Transverse colon (tissue), 4 donors: Measurements from ENCODE around the gene NAA25. TPM values are rescaled to one million over a fixed set of nuclear protein-coding genes. Genes with fewer than 3 reads are reported as not detected.

Source experiments
- DNase-seq: peaks from one replicate; pipeline ENCODE4 v3.0.0-alpha.2; 2019
- H3K27ac ChIP-seq, 4 donors: fragments of 200-600 bp; sonication (generic); 2 replicates each; pipeline ENCODE4 v1.5.1; 2016 to 2018; ENCODE audit warnings: inconsistent platforms in 4 of 4
- H3K27me3 ChIP-seq: fragments of 200-600 bp; sonication (generic); 2 replicates; pipeline ENCODE4 v1.5.1; 2017; ENCODE audit warnings: inconsistent platforms
- H3K36me3 ChIP-seq, 4 donors: fragments of 200-600 bp; sonication (generic); 2 replicates each; pipeline ENCODE4 v1.5.1; 2017 to 2019; ENCODE audit warnings: inconsistent platforms in 4 of 4
- H3K4me1 ChIP-seq, 4 donors: fragments of 200-600 bp; sonication (generic); 2 replicates each; pipeline ENCODE4 v1.5.1; 2017 to 2020; ENCODE audit warnings: inconsistent platforms in 4 of 4
- H3K4me3 ChIP-seq, 4 donors: fragments of 200-600 bp; sonication (generic); 1 replicate in 1 of 4; 2 replicates in 3 of 4; pipeline versions ENCODE4 v1.5.1 to v1.6.1; 2017 to 2019; ENCODE audit warnings: inconsistent platforms in 4 of 4
- H3K9me3 ChIP-seq, 2 donors: fragments of 200-600 bp; sonication (generic); 2 replicates each; pipeline ENCODE4 v1.5.1; 2017 to 2019; ENCODE audit warnings: inconsistent platforms in 2 of 2
- EP300 ChIP-seq: sonication (generic); formaldehyde crosslinking; IDR thresholded peaks from one replicate; pipeline ENCODE4 v1.6.1; 2017; ENCODE audit warnings: antibody characterized with exemption, low read depth
- POLR2A ChIP-seq: fragments of 450-650 bp; IDR thresholded peaks from one replicate; pipeline ENCODE4 v1.6.1; 2016; ENCODE audit warnings: antibody characterized with exemption, mild to moderate bottlenecking, moderate library complexity
- POLR2AphosphoS5 ChIP-seq, 3 donors: sonication (generic); formaldehyde crosslinking; IDR thresholded peaks; one replicate each; pipeline ENCODE4 v1.6.1; 2016; ENCODE audit warnings: antibody characterized with exemption in 3 of 3
- WGBS, 2 donors: methylation state at CpG; one replicate each; pipeline ENCODE4 v1.1.5; 2018; ENCODE audit warnings: low coverage in 1 of 2; 5-methylcytosine and 5-hydroxymethylcytosine counted together
- in situ Hi-C, 4 donors: fragments of 200-750 bp; cut with MboI; loops; one replicate each; pipeline versions ENCODE4 v1.15.0 to v1.15.1; 2017; ENCODE audit warnings: low sequenced_read_pairs in 3 of 4, low pct_ligation_motif_present in 1 of 4, low pct_unique_long_range_greater_than_20kb in 1 of 4
- intact Hi-C: fragments of 100-400 bp; cut with DNase I; formaldehyde crosslinking; loops from one replicate; pipeline ENCODE4 v1.15.1; 2023; ENCODE audit warnings: low total_unique reads
- total RNA-seq, 4 donors: library from RNA; depleted of rRNA; stranded (reverse); fragments of >200 nt; gene quantifications; one replicate each; pipeline ENCODE4 v1.1.0, GENCODE V29; 2016
- TF ChIP-seq, protein P1 (sequence below), 5 experiments: fragments of 200-600 bp in 3 of 5; fragments of 450-650 bp in 2 of 5; sonication (generic) in 3 of 5; IDR thresholded peaks; 1 replicate in 2 of 5; 2 replicates in 3 of 5; pipeline ENCODE4 v1.5.1; 2016 to 2017; ENCODE audit warnings: antibody characterized with exemption in 5 of 5, inconsistent platforms in 3 of 5, mild to moderate bottlenecking in 2 of 5, moderate library complexity in 1 of 5

NAA25 gene
- total RNA-seq, 4 donors from 2014 or later, result 6.7 to 63.7 (median 18.4) TPM

- no peak for DNase-seq
- H3K36me3 ChIP-seq, result peaks cover 0 to 91% (median 42%) of the 10 kb centered on the region in 4 donors
- intact Hi-C loops (no loop called here), in situ Hi-C loops (no loop called here)
- WGBS, 2 donors, result 87 to 100% methylated on average over 3 to 5 of the region's 5 CpGs
- no peak overlapping the region for H3K4me3 ChIP-seq
- no peaks in the 10 kb centered on the region for H3K4me1 ChIP-seq
- H3K27ac ChIP-seq, result no peak overlapping the region
- H3K9me3 ChIP-seq, result no peaks in the 10 kb centered on the region
- TF ChIP-seq POLR2A (no peak), POLR2AphosphoS5 (IDR thresholded peaks at IDR 0.05) (no peak), EP300 (no peak)
- TF ChIP-seq, protein P1, sequence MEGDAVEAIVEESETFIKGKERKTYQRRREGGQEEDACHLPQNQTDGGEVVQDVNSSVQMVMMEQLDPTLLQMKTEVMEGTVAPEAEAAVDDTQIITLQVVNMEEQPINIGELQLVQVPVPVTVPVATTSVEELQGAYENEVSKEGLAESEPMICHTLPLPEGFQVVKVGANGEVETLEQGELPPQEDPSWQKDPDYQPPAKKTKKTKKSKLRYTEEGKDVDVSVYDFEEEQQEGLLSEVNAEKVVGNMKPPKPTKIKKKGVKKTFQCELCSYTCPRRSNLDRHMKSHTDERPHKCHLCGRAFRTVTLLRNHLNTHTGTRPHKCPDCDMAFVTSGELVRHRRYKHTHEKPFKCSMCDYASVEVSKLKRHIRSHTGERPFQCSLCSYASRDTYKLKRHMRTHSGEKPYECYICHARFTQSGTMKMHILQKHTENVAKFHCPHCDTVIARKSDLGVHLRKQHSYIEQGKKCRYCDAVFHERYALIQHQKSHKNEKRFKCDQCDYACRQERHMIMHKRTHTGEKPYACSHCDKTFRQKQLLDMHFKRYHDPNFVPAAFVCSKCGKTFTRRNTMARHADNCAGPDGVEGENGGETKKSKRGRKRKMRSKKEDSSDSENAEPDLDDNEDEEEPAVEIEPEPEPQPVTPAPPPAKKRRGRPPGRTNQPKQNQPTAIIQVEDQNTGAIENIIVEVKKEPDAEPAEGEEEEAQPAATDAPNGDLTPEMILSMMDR (IDR thresholded peaks at IDR 0.05), result no peak
- H3K27me3 ChIP-seq, result no peaks in the 10 kb centered on the region
Measured at GRCh38 chr12:112140728-112141127, 32.1 kb upstream of the NAA25 start.

DNA sequence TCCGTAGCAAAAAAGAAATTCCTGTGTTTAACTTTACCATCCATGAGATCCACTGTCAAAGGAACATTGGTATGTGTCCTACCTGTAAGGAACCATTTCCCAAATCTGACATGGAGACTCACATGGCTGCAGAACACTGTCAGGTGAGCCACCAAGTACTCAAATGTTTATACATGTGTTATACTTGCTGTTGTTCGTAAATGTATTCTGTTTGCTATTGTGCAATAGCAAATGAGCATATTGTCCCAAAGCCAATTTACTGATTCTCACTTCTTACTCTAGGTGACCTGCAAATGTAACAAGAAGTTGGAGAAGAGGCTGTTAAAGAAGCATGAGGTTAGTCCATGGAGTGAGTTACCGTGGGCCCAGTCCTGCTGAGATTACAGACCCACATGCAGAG is 26.1 kb upstream of the NAA25 start:
- DNase-seq, result no peak
- 92 to 100% methylated on average over 1 to 3 of the region's 3 CpGs for WGBS, 2 donors
- peaks cover 13 to 23% (median 21%) of the 10 kb centered on the region in 4 donors for H3K4me1 ChIP-seq
- in situ Hi-C loops (no loop called here), intact Hi-C loops (no loop called here)
- no peak overlapping the region for H3K4me3 ChIP-seq
- no peaks in the 10 kb centered on the region for H3K9me3 ChIP-seq
- TF ChIP-seq POLR2A, result no peak
- peaks cover 0 to 60% (median 21%) of the 10 kb centered on the region in 4 donors for H3K36me3 ChIP-seq
- no peak overlapping the region for H3K27ac ChIP-seq
- H3K27me3 ChIP-seq, result no peaks in the 10 kb centered on the region

- Histone ChIP-seq H3K36me3 (peaks cover 0 to 48% (median 16%) of the 10 kb centered on the region in 4 donors), H3K27ac (no peak overlapping the region), H3K4me3 (no peak overlapping the region), H3K4me1 (peaks cover 16 to 36% (median 28%) of the 10 kb centered on the region in 4 donors), H3K27me3 (no peaks in the 10 kb centered on the region), H3K9me3 (no peaks in the 10 kb centered on the region)
- no peak for DNase-seq
- 90 to 95% methylated on average over 5 of the region's 5 CpGs for WGBS, 2 donors
- in situ Hi-C loops (no loop called here), intact Hi-C loops (no loop called here)
- TF ChIP-seq POLR2AphosphoS5 (IDR thresholded peaks at IDR 0.05), result no peak
- no peak for TF ChIP-seq POLR2A
- TF ChIP-seq, protein P1 (IDR thresholded peaks at IDR 0.05), result no peak
- TF ChIP-seq EP300, result no peak
Measured at GRCh38 chr12:112133418-112133817, 24.8 kb upstream of the NAA25 start.

GRCh38 chr12:112131686-112132085 is 23.1 kb upstream of the NAA25 start:
- no peak overlapping the region for H3K4me3 ChIP-seq
- 67 to 70% methylated on average over 1 of the region's 1 CpG for WGBS, 2 donors
- intact Hi-C loops, result no loop called here
- TF ChIP-seq, protein P1 (IDR thresholded peaks at IDR 0.05), result no peak
- TF ChIP-seq EP300 (no peak), POLR2A (no peak), POLR2AphosphoS5 (IDR thresholded peaks at IDR 0.05) (no peak)
- H3K27ac ChIP-seq, result peak overlapping the region; percentile 80 to 97 (median 93)
- peaks cover 18 to 54% (median 40%) of the 10 kb centered on the region in 4 donors for H3K4me1 ChIP-seq
- no peaks in the 10 kb centered on the region for H3K27me3 ChIP-seq
- H3K9me3 ChIP-seq, result no peaks in the 10 kb centered on the region
- peaks cover 0 to 31% (median 8%) of the 10 kb centered on the region in 4 donors for H3K36me3 ChIP-seq
- in situ Hi-C loops, result no loop called here
- no peak for DNase-seq

DNA sequence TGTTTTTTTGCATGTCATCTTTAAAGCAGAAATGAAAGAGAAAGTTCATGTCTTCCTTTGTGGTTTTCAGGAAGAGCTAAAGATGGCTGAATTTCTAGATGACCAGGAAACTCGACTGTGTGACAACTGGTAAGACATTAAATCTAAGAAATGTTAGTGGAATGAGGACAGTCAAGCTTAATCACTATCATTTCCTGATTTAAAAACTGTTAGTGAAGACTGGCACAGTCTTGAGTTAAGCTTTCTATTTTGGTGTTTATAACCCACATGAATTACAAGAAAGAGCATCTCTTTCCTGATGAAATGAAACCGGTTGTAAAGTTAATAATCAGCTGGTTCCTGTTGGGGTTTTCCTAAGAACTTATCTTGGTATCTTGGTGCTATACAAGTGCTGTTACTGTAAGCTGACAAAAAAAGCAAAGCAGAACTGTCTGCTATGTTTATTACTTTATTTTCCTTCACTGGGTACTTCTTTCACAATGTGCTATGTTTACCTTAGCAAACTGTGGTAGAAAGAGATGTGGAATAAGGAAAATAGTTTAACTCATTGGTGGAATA is 21.9 kb upstream of the NAA25 start:
- WGBS, 2 donors, result 2 to 11% methylated on average over 1 to 2 of the region's 2 CpGs
- TF ChIP-seq POLR2AphosphoS5 (IDR thresholded peaks at IDR 0.05), result no peak
- TF ChIP-seq, protein P1 (IDR thresholded peaks at IDR 0.05), result no peak
- no peak for TF ChIP-seq POLR2A
- TF ChIP-seq EP300, result no peak
- Histone ChIP-seq H3K4me3 (peak overlapping the region in 2 of 4 donors; percentile 2 to 32), H3K27ac (peak overlapping the region; percentile 80 to 97 (median 93)), H3K4me1 (peaks cover 22 to 60% (median 47%) of the 10 kb centered on the region in 4 donors), H3K27me3 (no peaks in the 10 kb centered on the region), H3K36me3 (peaks cover 0 to 20% (median 2%) of the 10 kb centered on the region in 4 donors), H3K9me3 (no peaks in the 10 kb centered on the region)
- intact Hi-C loops (no loop called here), in situ Hi-C loops (no loop called here)
- no peak for DNase-seq
